RWPE1 (cell line): ENCODE data around the gene KLHL35.

Source experiments
- CTCF ChIA-PET: fragments of 350-600 bp; sonication (Branson Sonifier 250); formaldehyde crosslinking; extraction: SDS; loops from one replicate; lab custom pipeline; 2021; lab: Yijun Ruan, JAX
- POLR2A ChIA-PET: fragments of 400-600 bp; formaldehyde crosslinking; extraction: SDS; loops from one replicate; lab custom pipeline; 2020; ENCODE audit warnings: antibody characterized with exemption; ENCODE audit not compliant: low non-redundant PET; lab: Yijun Ruan, JAX
- DNase-seq: peaks from one replicate; pipeline ENCODE4 v3.0.0; 2012; ENCODE audit warnings: low spot score
- H3K27ac ChIP-seq: fragments of 450-650 bp; 2 replicates; pipeline ENCODE4 v1.5.1; 2017
- CTCF ChIP-seq: fragments of 450-650 bp; conservative IDR thresholded peaks from 2 replicates; pipeline ENCODE4 v1.5.1; 2017; ENCODE audit warnings: low read depth, mild to moderate bottlenecking

The KLHL35 gene

GRCh38 chr11:75437966-75438659 lies 5.1 kb upstream of the KLHL35 start:
- DNase-seq = no peak
- no peak for TF ChIP-seq CTCF
- H3K27ac ChIP-seq = no peak overlapping the region
- ChIA-PET CTCF (no interaction called here), POLR2A (no interaction called here)

- POLR2A ChIA-PET = no interaction called here
- CTCF ChIA-PET = no interaction called here
- no peak for TF ChIP-seq CTCF
- DNase-seq = no peak
- no peak overlapping the region for H3K27ac ChIP-seq
These were observed 3.8 kb upstream of the KLHL35 start for GRCh38 chr11:75436806-75437205.

- no peak overlapping the region for H3K27ac ChIP-seq
- TF ChIP-seq CTCF = no peak
- ChIA-PET CTCF (no interaction called here), POLR2A (no interaction called here)
- no peak for DNase-seq
These were observed 2.5 kb upstream of the KLHL35 start for GRCh38 chr11:75435571-75435925.

- DNase-seq = no peak
- TF ChIP-seq CTCF = no peak
- no peak overlapping the region for H3K27ac ChIP-seq
- CTCF ChIA-PET = no interaction called here
- POLR2A ChIA-PET = no interaction called here
These were observed 2.0 kb upstream of the KLHL35 start for GRCh38 chr11:75434886-75435570.

GRCh38 chr11:75434051-75434450 lies 1.0 kb upstream of the KLHL35 start:
- TF ChIP-seq CTCF = no peak
- ChIA-PET CTCF (no interaction called here), POLR2A (no interaction called here)
- DNase-seq = no peak
- no peak overlapping the region for H3K27ac ChIP-seq

GRCh38 chr11:75433443-75433842 lies 440 bp upstream of the KLHL35 start:
- POLR2A ChIA-PET = no interaction called here
- TF ChIP-seq CTCF = no peak
- CTCF ChIA-PET = interaction anchor here (0.6 to 0.7 kb wide), 2 partner anchors 90 to 288 kb away, joined by 3 to 5 read pairs; no protein-coding TSS in a partner anchor

More at GRCh38 chr11:75433443-75433842, 440 bp upstream of the KLHL35 start:
- no peak overlapping the region for H3K27ac ChIP-seq
- DNase-seq = no peak
